HG03342 (cell line): ENCODE data around the gene ZNF541.
"Not testable (repeated sequence)": the region's sequence is repeated elsewhere in the genome, so short reads cannot be mapped to it uniquely, and the experiment has no call there.

ENCODE experiments used
- ATAC-seq: cut with Tn5 transposase; IDR thresholded peaks from one replicate; pipeline ENCODE4 v1.9.1; 2021; ENCODE audit warnings: mild to moderate bottlenecking, moderate library complexity; ENCODE audit not compliant: unreplicated experiment

The ZNF541 gene

DNA sequence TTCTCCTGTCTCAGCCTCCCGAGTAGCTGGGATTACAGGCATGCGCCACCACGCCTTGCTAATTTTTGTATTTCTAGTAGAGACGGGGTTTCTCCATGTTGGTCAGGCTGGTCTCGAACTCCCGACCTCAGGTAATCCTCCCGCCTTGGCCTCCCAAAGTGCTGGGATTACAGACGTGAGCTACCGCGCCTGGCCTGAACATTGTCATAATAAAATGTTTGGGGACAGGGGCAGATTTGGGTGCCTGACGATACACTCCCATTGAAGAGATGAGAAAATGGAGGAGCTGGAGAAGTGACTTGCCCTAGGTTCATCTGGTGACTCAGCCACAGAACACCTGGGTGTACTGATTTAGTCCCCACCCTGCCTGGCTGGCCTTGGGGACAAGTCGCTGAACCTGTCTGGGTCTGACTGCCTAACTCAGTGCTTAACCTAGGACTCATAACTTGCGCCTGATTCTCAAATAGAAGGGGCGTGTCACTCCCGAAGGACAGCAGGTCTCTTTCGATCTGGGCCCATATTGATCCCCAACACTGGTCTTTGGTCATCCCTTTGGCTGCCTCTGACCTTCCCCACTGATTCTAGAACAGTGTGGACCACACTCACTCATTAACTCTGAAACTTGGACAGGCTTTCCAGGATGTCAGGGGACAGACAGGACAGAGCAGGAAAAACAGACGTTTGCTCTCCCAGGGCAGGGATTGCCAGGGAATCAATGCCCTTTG is 28.4 kb upstream of the ZNF541 start:
- no peak for ATAC-seq

DNA sequence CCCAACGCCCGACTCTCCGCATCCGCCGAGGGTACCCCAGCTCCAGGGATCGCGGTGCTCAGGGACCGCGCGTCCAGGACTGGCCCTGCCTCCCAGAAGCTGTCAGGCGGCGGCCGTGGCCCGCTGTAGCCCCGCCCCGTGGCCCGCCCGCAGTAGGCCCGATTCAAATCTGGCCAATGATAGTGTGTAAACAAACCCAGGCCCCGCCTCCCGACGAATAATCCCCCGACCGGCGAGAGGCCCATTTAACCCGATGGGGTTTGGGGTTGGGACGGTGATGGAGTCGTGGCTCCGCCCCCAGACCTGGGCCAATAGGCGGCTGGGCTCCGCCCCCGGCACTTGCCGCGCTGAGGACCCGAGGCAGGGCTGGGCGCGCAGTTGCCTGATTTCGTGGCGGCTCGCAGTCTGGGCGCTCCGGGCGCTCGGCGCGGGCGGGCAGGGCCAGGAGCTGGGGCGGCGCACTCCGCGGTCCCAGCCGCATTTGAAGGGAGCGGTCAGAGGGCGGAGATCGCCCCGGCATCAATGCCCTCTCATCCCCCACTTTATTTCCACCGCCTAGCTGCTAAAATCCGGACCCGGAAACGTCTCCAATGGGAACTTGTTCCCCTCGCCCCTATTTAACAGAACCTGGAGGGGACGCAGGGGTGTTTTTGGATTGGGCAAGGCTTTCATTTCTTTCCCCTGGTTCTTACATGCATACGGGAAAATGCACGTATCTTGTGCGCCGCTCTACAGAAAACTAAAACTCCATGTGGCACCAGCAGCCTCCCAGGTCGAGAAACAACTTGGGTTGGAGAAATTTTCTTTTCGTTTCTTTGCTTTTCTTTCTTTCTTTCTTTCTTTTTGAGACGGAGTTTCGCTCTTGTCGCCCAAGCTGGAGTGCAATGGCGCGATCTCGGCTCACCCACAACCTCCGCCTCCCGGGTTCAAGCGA is 27.6 kb upstream of the ZNF541 start:
- ATAC-seq, result peak; percentile 93

DNA sequence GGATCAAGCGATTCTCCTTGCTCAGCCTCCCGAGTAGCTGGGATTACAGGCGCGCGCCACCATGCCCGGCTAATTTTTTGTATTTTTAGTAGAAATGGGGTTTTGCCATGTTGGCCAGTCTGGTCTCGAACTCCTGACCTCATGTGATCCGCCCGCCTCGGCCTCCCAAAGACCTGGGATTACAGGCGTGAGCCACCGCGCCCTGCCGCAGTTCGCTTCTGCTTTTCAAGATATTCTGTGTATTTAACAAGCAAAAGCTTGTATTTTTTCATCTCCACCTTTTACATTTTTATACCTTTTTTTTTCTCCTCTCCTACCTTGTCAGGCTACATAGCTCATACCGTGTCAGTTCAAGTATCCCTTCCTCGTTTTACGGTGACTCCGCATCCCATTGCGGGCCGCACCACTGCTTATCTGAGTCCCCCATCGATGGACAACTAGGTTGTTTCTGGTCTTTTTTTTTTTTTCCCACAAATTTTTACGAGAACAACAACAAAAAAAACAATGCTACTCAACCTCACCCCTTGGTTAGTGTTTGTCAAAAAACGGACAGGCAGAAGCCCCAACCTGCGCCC is 26.8 kb upstream of the ZNF541 start:
- not testable (repeated sequence) for ATAC-seq

DNA sequence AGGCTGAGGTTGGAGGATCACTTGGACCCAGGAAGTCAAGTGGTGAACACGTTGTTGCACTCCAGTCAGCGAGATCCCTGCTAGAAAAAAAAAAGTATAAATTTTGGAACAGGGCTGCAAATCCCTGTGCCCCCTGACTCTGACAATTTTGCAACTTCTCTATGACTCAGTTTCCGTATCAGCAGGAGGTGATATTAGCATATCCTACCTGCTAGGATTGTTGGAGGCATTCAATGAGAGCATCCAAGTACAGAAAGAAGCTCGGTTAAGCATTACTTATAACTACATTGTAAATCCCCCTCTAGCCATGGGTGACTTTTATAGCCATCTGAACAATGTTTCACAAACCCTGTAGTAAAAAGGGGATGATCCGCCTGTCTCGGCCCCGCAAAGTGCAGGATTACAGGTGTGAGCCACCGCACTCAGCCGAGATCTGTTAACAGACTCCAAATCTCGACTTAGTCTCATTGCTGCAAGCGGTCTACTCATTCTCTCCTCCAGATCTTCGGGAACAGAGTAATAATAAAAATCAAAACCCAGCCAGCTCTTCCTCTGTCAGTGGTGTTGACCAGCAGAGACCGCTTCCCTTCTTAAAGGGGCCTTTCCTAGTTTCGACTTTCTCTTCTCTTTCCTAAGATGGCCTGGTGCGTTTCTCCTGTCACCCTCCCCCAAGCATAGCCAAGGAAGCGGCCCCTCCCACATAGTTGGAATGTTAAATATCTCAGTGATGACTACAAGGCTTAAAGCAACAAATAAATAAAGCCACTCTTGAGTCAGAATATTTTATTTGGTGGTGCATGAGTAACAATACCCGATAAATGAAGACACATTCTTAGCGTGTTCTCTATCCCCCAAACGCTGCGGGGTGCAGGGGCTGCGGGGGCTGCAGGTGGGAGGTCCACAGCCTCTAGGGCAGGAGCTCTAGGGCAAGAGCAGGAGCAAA is 25.7 kb upstream of the ZNF541 start:
- no peak for ATAC-seq

DNA sequence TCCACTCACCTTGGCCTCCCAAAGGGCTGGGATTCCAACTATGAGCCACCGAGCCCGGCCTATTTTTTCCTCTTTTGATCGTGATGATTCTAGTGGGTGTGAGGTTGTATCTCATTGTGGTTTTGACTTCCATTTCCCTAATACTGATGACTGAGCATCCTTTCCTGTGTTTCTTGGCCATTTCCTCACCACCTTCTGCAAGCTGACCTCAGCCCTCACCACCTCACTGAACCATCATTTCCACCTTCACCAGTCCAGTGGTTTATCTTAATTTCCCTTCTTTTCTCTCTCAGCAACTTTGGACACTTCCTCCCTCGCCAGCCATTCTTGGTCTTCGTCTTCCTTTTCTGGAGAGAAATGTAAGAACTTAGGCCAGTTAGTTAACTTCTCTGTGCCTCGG is 23.0 kb upstream of the ZNF541 start:
- ATAC-seq, result no peak

DNA sequence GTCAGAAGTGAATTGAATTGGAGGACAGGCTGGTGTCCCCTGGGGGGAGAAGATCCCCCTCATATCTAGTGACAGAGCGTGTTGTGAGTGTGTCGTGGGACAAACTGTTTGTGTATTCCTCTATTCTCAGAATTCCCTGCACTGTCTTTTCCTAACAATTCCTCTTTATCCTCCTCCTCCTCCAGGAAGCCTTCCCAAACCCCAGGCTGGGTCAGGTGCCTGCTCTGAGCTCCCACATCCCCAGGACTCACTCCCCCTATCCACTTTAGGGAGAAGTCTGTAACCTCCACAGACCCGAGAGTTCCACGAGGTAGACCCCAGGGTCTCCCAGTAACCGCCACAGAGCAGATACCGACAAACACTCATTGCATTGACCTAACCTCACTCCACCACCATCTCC is 20.9 kb upstream of the ZNF541 start:
- no peak for ATAC-seq

DNA sequence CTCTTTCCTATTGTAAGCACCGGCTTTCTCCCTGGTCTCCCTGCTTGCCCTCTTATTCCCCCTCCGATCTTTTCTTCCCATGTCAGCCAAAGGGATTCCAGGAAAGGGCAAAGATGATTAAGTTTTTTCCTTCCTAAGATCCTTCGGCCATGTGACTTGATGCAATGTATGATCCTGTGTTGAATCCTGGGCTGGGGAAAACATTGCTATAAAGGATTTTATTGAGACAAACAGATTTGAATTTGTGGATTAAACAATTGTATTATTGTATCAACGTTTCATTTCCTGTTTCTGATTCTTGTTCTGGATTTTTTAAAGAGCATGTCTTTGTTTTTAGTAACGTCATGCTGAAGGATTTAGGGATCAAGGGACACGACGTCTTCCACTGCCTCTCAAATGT is 16.9 kb upstream of the ZNF541 start:
- ATAC-seq, result no peak

DNA sequence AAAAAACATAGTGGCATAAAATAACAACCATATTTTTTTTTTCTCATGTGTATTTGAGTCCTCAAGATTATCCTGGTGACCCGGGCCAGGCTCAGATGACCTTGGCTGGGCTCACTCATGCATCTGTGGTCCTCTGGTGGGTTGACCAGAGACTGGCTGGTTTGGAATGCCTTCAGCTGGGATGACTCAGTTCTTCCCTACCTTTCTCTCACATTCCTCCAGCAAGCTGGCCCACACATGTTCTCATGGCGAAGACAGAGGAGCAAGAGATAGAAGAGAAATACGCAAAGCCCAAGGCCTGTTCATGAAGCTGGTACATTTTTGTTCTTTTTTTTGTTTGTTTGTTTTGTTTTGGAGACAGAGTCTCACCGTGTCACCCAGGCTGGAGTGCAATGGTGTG is 14.3 kb upstream of the ZNF541 start:
- ATAC-seq, result no peak

DNA sequence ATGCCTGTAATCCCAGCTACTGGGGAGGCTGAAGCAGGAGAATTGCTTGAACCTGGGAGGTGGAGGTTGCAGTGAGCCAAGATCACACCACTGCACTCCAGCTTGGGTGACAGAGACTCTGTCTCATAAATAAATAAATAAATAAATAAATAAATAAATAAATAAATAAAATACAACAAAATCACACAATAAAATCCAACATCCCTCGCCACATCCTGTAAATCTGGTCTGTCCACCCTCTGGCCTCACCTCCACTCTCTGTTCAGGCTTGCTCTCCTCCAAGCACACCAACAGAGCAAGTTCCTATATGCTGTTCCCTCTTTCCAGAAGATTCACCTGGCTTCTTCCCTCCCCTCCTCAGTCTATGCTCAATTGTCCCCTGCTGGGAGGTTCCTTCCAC is 10.2 kb upstream of the ZNF541 start:
- not testable (repeated sequence) for ATAC-seq

DNA sequence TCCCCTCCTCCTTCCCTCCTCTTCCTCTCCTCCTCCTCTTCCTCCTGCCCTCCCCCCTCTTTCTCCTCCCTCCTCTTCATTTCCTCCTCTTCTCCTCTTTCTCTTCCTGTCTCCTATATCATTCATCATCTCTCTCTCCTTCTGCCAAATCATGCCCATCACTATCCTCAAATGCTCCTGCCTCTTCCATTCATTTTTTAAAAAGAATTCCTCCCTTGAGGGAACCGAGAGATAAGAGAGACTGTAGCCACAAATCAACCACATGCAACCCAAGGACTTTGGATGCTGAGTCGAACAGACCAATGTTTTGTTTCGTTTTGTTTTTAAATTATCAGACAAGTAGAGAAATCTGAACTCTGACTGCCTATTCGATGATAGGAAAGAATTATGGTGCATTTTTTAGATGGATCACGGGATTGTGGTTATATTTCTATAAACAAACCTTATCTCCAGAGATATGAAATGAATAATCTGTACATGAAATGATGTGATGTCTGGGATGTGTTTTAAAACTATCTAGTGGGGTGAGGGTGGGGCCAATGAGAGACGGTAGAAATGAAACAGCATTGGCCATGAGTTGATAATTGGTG is 9.5 kb upstream of the ZNF541 start:
- ATAC-seq, result no peak

DNA sequence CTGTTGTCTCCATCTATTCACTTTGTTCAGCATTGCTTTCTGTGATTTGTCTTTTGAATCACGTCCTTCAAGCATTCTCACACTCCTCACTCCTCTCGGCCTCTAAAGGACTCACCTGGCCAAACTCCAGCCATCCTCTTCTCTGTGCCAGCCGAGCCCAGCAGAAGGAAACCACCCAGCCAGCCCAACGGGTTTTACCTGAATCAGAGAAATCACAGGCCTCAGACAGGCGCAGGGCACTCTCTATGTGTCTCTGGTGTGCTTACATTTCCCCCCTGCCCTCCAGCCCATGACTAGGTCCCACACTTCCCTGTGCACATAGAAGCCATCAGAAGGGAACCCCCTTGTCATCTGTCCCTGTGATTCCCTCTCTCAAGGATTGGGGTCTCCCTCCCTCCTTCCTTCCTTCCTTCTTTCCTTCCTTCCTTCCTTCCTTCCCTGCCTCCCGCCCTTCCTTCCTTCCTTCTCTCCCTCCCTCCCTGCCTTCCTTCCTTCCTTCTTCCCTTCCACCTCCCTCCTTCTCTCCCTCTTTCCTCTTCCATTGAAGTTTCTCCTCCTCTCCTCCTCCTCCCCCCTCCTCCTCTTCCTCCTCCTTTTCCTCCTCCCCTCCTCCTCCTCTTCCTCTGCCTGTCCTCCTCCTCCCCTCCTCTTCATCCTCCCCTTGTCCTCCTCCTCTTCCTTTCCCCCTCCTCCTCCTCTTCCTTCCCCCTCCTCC is 8.8 kb upstream of the ZNF541 start:
- ATAC-seq, result no peak

DNA sequence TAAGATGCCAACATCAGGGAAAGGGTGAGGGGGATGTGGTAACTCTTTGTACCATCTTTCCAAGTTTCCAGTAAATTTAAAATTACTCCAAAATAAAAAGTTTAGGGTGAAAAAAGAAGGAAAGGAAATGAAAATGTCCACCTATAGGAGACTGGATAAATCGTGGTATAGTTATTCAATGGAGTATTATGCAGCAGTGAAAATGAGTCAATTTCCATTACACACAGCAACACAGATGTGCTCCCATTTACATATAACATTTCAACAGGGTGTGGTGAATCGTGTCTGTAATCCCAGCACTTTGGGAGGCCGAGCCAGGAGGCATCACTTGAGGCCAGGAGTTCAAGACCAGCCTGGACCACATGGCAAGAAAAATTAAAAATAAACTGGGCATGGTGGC is 7.4 kb upstream of the ZNF541 start:
- no peak for ATAC-seq

DNA sequence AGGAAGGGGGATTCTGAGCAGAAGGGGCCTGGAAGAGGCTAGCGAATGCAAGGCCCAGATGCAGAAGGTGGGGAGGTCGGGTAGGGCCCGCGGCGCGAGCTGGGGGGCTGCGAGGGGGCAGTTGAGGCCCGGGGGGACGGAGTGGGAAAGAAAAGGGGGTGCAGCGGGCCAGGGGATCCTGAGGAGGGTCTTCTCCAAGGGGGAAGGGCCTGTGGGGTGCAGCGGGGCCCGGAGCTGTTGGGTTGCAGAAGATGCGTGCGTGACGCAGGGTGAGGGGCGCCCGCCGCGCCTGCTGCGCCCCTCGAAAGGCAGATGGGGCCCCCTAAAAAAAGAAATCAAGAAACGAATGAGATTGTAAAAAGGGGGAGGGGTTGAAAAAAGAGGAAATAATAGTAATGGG is 313 bp downstream of the ZNF541 start:
- ATAC-seq, result no peak

DNA sequence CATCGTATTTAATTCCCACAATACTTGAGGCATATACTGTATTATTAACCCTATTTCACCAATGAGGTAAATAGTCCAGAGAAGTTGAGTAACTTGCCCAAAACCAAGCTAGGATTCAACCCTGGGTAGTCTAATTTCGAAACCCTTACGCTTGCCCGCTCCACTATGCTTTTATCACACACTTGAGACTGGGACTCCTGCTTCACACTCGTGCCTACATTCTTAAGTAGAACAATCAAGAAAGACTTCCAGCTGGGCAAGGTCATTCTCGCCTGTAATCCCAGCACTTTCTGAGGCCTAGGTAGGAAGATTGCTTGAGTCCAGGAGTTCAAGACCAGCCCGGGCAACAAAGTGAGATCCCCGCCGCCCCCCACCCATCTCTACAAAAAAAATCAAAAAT is 3.6 kb downstream of the ZNF541 start:
- ATAC-seq, result no peak

DNA sequence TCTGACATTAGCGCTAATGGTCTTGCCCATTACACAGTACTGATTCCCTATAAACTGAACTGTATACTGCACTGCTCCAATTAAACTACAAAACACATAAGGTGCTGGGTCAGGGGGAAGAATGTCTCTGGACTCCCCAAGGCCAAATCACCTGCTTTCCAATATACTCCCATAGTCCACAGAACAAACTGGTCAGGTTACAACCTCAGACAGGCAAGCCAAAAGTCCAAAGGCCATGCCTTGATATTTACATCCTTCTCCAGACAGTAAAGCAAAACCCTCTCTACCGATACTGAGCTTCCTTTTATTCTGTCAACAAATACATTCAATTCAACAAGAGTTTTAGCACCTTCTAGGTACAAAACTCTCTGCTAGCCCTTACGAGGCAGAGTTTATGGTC is 8.9 kb downstream of the ZNF541 start:
- no peak for ATAC-seq

DNA sequence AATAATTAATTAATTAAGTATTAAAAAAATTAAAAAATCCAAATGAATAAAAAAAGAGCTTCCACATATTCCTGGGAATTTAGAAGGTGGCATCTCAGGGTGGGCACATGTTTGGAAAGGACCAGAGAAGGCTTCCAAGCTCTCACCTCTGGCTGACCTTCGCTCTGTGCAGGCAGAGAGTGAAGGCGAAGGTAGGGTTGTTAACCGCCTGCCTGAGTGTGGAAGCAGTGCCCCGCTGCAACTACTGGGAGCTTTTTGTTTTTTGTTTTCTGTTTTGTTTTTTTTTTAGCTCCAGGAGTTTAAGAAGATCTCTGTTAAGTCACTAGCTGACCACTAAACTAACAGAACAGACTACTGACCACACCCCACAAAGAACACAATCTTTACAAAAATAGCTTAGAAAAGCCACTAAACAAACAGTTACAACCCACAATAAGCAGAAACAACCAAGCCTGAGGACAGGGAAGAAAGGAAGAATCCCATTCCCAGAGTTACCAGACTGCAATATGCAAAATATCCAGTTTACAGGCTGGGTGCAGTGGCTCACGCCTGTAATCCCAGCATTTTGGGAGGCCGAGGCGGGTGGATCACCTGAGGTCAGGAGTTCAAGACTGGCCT is 11.4 kb downstream of the ZNF541 start:
- ATAC-seq, result no peak

DNA sequence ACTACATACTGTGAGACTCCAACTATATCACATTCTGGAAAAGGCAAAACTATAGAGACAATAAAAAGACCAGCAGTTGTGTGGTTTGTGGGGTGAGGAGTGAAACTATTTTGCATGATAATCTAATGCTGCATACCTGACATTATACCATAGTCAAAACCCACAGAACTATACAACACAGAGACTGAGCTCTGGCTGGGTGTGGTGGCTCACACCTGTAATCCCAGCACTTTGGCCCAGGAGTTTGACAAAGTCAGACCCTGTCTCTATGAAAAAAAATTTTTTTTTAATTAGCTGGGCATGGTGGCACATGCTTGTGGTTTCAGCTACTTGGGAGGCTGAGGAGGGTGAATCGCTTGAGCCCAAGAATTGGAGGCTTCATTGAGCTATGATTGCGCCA is 11.9 kb downstream of the ZNF541 start:
- ATAC-seq, result no peak

DNA sequence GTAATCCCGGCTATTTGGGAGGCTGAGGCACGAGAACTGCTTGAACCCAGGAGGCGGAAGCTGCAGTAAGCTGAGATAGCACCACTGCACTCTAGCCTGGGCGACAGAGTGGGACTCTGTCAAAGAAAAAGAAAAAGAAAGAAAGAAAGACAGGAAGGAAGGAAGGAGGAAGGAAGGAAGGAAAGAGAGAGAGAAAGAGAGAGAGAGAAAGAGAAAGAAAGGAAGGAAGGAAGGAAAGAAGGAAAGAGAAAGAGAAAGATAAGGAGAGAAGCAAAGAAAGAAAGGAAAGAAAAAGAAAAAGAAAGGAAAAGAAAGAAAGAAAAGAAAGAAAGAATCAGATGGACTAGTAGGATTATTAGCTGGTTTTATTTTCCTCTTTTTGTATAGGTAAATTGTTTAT is 22.8 kb downstream of the ZNF541 start:
- no peak for ATAC-seq

DNA sequence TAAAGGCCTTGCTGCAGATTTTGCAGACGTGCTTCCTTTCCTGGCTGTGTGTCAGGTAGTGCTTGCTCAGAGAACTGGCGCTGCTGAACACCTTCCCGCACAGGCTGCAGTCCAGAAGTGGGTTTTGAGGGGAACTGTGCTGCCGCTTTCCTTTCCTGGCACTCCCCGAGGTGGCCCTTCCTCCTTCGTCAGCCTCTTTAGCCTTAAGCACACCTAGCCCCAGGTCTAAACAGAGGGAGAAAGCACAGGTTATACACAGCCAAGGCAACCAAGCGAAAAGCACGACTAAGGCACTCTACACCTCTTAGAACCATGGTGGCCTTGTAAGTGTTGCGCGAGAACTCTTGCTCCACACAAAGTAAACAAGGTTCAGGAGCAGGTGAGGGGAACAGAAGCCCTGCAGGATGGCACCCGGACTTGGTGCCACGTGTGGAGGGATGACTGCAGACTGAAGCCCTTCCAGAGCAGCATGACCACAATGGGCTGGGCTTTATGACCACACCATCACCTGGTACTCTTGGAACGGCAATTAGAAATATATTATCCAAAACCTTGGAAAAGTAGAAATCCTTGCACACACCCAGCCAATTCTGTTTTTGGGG is 23.6 kb downstream of the ZNF541 start:
- no peak for ATAC-seq
